Heart left ventricle (tissue), 16 donors: ENCODE data around the gene ELOVL1. TPM values are rescaled to one million over a fixed set of nuclear protein-coding genes. Genes with fewer than 3 reads are reported as not detected.

ENCODE experiments used
- ATAC-seq, 4 donors: fragments of 200-7000 bp; cut with Tn5 transposase; one replicate each; pipeline ENCODE4 v1.9.1; 2020 to 2022; ENCODE audit warnings: moderate library complexity in 4 of 4, mild to moderate bottlenecking in 3 of 4, moderate number of reproducible peaks in 1 of 4
- DNase-seq, 5 donors: peaks; one replicate each; pipeline ENCODE4 v3.0.0-alpha.2; 2020
- H3K27ac ChIP-seq, 12 donors: fragments of 200-600 bp; sonication (generic) in 4 of 12; one replicate each; pipeline versions ENCODE4 v1.5.0 to v1.8.0; 2016 to 2022; ENCODE audit warnings: mild to moderate bottlenecking in 2 of 12
- H3K27me3 ChIP-seq, 9 donors: fragments of 200-600 bp; sonication (generic) in 2 of 9; one replicate each; pipeline versions ENCODE4 v1.5.1 to v1.8.0; 2016 to 2022; ENCODE audit warnings: mild to moderate bottlenecking in 3 of 9
- H3K36me3 ChIP-seq, 9 donors: fragments of 200-600 bp; sonication (generic) in 2 of 9; one replicate each; pipeline versions ENCODE4 v1.5.0 to v1.8.0; 2018 to 2022; ENCODE audit warnings: mild to moderate bottlenecking in 2 of 9
- H3K4me1 ChIP-seq, 12 donors: fragments of 200-600 bp; sonication (generic) in 4 of 12; one replicate each; pipeline versions ENCODE4 v1.5.0 to v1.8.0; 2016 to 2022; ENCODE audit warnings: mild to moderate bottlenecking in 3 of 12
- H3K4me3 ChIP-seq, 12 donors: fragments of 200-600 bp; sonication (generic) in 4 of 12; one replicate each; pipeline versions ENCODE4 v1.5.0 to v1.8.0; 2017 to 2022; ENCODE audit warnings: mild to moderate bottlenecking in 9 of 12, moderate library complexity in 4 of 12
- H3K9me3 ChIP-seq, 12 donors: fragments of 200-600 bp; sonication (generic) in 4 of 12; one replicate each; pipeline versions ENCODE4 v1.5.0 to v1.8.0; 2016 to 2022; ENCODE audit warnings: mild to moderate bottlenecking in 1 of 12
- POLR2A ChIP-seq, 2 donors: fragments of 450-650 bp; IDR thresholded peaks; one replicate each; pipeline ENCODE4 v1.6.1; 2017; ENCODE audit warnings: antibody characterized with exemption in 2 of 2, mild to moderate bottlenecking in 2 of 2, moderate library complexity in 2 of 2
- WGBS, 4 donors: extraction: QIAGEN DNeasy Blood & Tissue Kit in 2 of 4; methylation state at CpG; one replicate each; pipeline versions ENCODE4 v1.1.5 to v1.1.7; 2013 to 2018; 5-methylcytosine and 5-hydroxymethylcytosine counted together
- intact Hi-C, 10 donors: fragments of 100-400 bp; cut with DNase I; formaldehyde crosslinking; loops; one replicate each; pipeline versions ENCODE4 v1.11.1 to v1.14.2; 2022
- polyA plus RNA-seq, 2 donors: library from polyadenylated mRNA; stranded (reverse); fragments of 200-250 nt; gene quantifications; one replicate each; pipeline ENCODE4 v1.2.3, GENCODE V29; 2013
- total RNA-seq, 9 donors: library from RNA; depleted of rRNA in 2 of 9; stranded (reverse); fragments of >200 nt in 2 of 9; fragmentation: NEBNext Ultra II Directional in 3 of 9; extraction: Animal tissue kit (Norgen Biotek cat#: 25700) in 3 of 9; gene quantifications; one replicate each; pipeline versions ENCODE4 v1.1.0 to v1.2.4, GENCODE V29; 2016 to 2023
- TF ChIP-seq, protein P1 (sequence below), 12 donors: fragments of 200-600 bp; sonication (generic) in 4 of 12; IDR thresholded peaks; one replicate each; pipeline versions ENCODE4 v1.5.0 to v1.8.0; 2018 to 2022; ENCODE audit warnings: antibody characterized with exemption in 12 of 12, mild to moderate bottlenecking in 5 of 12
- donor health status: ischemic (EF 13 %, LVEDD 7.1; RV severe dilation, severe dysfunction).
- donor health status: healthy with polysubstance abuse.
- donor health status: DM: no; HTN: yes; CAD: no.
- donor health status: DM: no; HTN: no; CAD: no.
- donor health status: ischemic (EF 25% LVEDD 6.9; RV normal size, moderate dysfunction).
- donor health status: ischemic (EF 25% LVEDD 5.7; RV mildly dilated, moderate dysfunction).
- donor health status: healthy.
- donor health status: DM: yes; HTN: yes; CAD: no.
- donor health status: ischemic (EF 35%, LVEDD 5.7; RV mildly dilated, moderate dysfunction).
- donor health status: nonischemic (EF 11% LVEDD 7.7; RV severe dilation, severe dysfunction).
- donor health status: DM: yes; HTN: yes; CAD: no.
- donor health status: PGD.
- donor health status: ischemic (EF 29% LVEDD 5.4; RV normal size, mild dysfunction).
- donor health status: nonischemic (EF 23%, LVEDD 6.1; RV moderate dilation, normal function).

ELOVL1 gene
- total and polyA plus RNA-seq, 11 donors, result 22.1 to 93.4 (median 33.6) TPM

DNA sequence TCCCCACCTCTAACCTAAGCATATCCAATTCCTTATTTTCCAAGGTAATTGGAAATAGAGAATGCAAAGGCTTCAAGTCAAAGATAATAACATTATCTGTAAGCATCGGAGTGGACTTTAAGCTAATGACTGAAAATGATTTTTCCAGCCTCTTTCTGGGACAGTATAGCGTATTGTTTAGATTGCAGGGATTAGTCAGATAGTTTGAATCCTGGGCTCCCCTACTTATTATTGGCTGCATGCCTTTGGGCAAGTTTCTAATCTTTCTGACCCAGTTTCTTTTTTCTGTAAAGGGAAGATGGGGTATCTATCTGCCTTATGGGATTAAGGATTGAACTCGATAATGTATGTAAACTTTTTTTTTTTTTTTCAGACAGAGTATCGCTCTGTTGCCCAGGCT, 10.6 kb downstream of the ELOVL1 start:
- H3K27ac ChIP-seq, result peak overlapping the region in 3 of 12 donors; percentile 87 to 98 (median 95)

GRCh38 chr1:43354936-43355335, 12.9 kb downstream of the ELOVL1 start:
- DNase-seq (no peak), ATAC-seq (no peak)
- TF ChIP-seq POLR2A (IDR thresholded peaks at IDR 0.05), result no peak
- TF ChIP-seq, protein P1, sequence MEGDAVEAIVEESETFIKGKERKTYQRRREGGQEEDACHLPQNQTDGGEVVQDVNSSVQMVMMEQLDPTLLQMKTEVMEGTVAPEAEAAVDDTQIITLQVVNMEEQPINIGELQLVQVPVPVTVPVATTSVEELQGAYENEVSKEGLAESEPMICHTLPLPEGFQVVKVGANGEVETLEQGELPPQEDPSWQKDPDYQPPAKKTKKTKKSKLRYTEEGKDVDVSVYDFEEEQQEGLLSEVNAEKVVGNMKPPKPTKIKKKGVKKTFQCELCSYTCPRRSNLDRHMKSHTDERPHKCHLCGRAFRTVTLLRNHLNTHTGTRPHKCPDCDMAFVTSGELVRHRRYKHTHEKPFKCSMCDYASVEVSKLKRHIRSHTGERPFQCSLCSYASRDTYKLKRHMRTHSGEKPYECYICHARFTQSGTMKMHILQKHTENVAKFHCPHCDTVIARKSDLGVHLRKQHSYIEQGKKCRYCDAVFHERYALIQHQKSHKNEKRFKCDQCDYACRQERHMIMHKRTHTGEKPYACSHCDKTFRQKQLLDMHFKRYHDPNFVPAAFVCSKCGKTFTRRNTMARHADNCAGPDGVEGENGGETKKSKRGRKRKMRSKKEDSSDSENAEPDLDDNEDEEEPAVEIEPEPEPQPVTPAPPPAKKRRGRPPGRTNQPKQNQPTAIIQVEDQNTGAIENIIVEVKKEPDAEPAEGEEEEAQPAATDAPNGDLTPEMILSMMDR (IDR thresholded peaks at IDR 0.05), result no peak
- Histone ChIP-seq H3K9me3 (no peaks in the 10 kb centered on the region), H3K27ac (no peak overlapping the region), H3K36me3 (peaks cover 0 to 2% (median 0%) of the 10 kb centered on the region in 9 donors), H3K4me1 (peaks cover 0 to 22% (median 12%) of the 10 kb centered on the region in 12 donors), H3K27me3 (no peaks in the 10 kb centered on the region), H3K4me3 (no peak overlapping the region)
- intact Hi-C loops, result loop anchor here in 2 of 10 donors (5.0 kb wide), 1 partner anchor 118 kb away; no protein-coding TSS in a partner anchor
- 89 to 100% (median 94%) methylated on average over 2 of the region's 2 CpGs for WGBS, 4 donors

More for the DNA sequence above, 10.6 kb downstream of the ELOVL1 start:
- H3K36me3 ChIP-seq, result peaks cover 0 to 19% (median 15%) of the 10 kb centered on the region in 9 donors
- TF ChIP-seq, protein P1 (IDR thresholded peaks at IDR 0.05), result no peak
- TF ChIP-seq POLR2A (IDR thresholded peaks at IDR 0.05), result no peak
- no peak overlapping the region for H3K4me3 ChIP-seq
- DNase-seq (no peak), ATAC-seq (no peak)
- 94 to 96% (median 95%) methylated on average over 4 of the region's 4 CpGs for WGBS, 4 donors
- no peaks in the 10 kb centered on the region for H3K9me3 ChIP-seq
- H3K27me3 ChIP-seq, result no peaks in the 10 kb centered on the region
- peaks cover 0 to 21% (median 11%) of the 10 kb centered on the region in 12 donors for H3K4me1 ChIP-seq
- intact Hi-C loops, result loop anchor here in 2 of 10 donors (5.0 kb wide), 1 partner anchor 120 kb away; no protein-coding TSS in a partner anchor

GRCh38 chr1:43354471-43354870, 13.3 kb downstream of the ELOVL1 start:
- Histone ChIP-seq H3K4me3 (no peak overlapping the region), H3K4me1 (peaks cover 0 to 25% (median 14%) of the 10 kb centered on the region in 12 donors), H3K27ac (no peak overlapping the region), H3K9me3 (no peaks in the 10 kb centered on the region), H3K36me3 (peaks cover 0 to 2% (median 0%) of the 10 kb centered on the region in 9 donors), H3K27me3 (no peaks in the 10 kb centered on the region)
- WGBS, 4 donors, result 80 to 87% (median 85%) methylated on average over 2 of the region's 2 CpGs
- ATAC-seq, result no peak
- intact Hi-C loops, result no loop called here
- TF ChIP-seq POLR2A (IDR thresholded peaks at IDR 0.05), result no peak
- TF ChIP-seq, protein P1 (IDR thresholded peaks at IDR 0.05), result no peak
- DNase-seq, result no peak

DNA sequence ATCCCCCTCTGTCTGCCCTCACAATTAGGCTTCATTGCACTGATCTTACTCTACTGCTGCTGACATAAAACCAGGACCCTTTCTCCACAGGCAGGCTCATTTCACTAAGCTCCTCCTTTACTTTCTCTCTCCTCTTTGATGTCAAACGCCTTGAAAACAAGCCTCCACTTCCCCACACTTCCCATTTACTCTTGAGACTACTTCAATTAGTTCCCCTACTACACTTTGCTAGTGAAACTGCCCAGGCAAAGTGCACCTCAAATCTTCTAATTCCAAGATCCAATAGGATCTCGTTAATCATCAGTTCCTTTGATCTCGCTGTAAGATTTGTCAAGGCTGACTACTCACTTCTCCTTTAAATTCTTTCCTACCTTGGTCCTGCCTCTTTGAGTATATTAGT, 14.9 kb downstream of the ELOVL1 start:
- no peak overlapping the region for H3K27ac ChIP-seq
- H3K9me3 ChIP-seq, result no peaks in the 10 kb centered on the region
- H3K36me3 ChIP-seq, result peaks cover 0 to 2% (median 0%) of the 10 kb centered on the region in 9 donors
- H3K27me3 ChIP-seq, result no peaks in the 10 kb centered on the region
- no peak overlapping the region for H3K4me3 ChIP-seq
- WGBS, 4 donors, result 68 to 82% (median 75%) methylated on average over 3 of the region's 3 CpGs
- TF ChIP-seq POLR2A (IDR thresholded peaks at IDR 0.05), result no peak
- TF ChIP-seq, protein P1 (IDR thresholded peaks at IDR 0.05), result no peak
- intact Hi-C loops, result no loop called here
- peaks cover 0 to 30% (median 13%) of the 10 kb centered on the region in 12 donors for H3K4me1 ChIP-seq
- ATAC-seq, result no peak
- no peak for DNase-seq
